Activated CD8-positive, alpha-beta T cell treated with anti-CD3 and anti-CD28 coated beads for 36 hours (primary cell): ENCODE data around the gene TCF7L1. TPM values are rescaled to one million over a fixed set of nuclear protein-coding genes. Genes with fewer than 3 reads are reported as not detected.

Experiments
- ATAC-seq: fragments of 200-7000 bp; cut with Tn5 transposase; one replicate; pipeline ENCODE4 v1.10.0; 2021; ENCODE audit warnings: mild to moderate bottlenecking, moderate library complexity
- CTCF ChIA-PET: fragments of 350-600 bp; sonication (Branson Sonifier 250); formaldehyde crosslinking; loops from one replicate; lab custom pipeline; 2021; ENCODE audit warnings: antibody characterized with exemption; lab: Charles Lee
- POLR2A ChIA-PET: fragments of 350-600 bp; sonication (Branson Sonifier 250); formaldehyde crosslinking; loops from one replicate; lab custom pipeline; 2021; ENCODE audit warnings: antibody characterized with exemption; lab: Charles Lee
- DNase-seq: peaks from one replicate; pipeline ENCODE4 v3.0.0-alpha.2; 2020
- H3K27ac Mint-ChIP-seq: one replicate; pipeline ENCODE4 v1.8.0; 2021; ENCODE audit warnings: mild to moderate bottlenecking, mixed read lengths
- H3K27me3 Mint-ChIP-seq: one replicate; pipeline ENCODE4 v1.8.0; 2021; ENCODE audit warnings: mixed read lengths
- H3K36me3 Mint-ChIP-seq: one replicate; pipeline ENCODE4 v1.8.0; 2021; ENCODE audit warnings: low read depth, mixed read lengths
- H3K4me1 Mint-ChIP-seq: one replicate; pipeline ENCODE4 v1.8.0; 2021; ENCODE audit warnings: low read depth, mixed read lengths
- H3K4me3 Mint-ChIP-seq: one replicate; pipeline ENCODE4 v1.8.0; 2021; ENCODE audit warnings: mild to moderate bottlenecking, moderate library complexity, mixed read lengths
- H3K9me3 Mint-ChIP-seq: one replicate; pipeline ENCODE4 v1.8.0; 2021; ENCODE audit warnings: mixed read lengths
- intact Hi-C: fragments of 100-400 bp; cut with micrococcal nuclease; formaldehyde crosslinking; loops from one replicate; pipeline ENCODE4 v1.10.0; 2022
- total RNA-seq, 2 experiments: library from RNA; stranded (reverse); gene quantifications; one replicate each; pipeline ENCODE4 v1.2.3, GENCODE V29; 2021
- TF ChIP-seq, protein P1 (sequence below): fragments of 200-600 bp; IDR thresholded peaks from one replicate; pipeline ENCODE4 v1.8.0; 2022; ENCODE audit warnings: antibody characterized with exemption, mild to moderate bottlenecking

TCF7L1 gene
- total RNA-seq, 2 experiments from 2014 or later, result not detected

DNA sequence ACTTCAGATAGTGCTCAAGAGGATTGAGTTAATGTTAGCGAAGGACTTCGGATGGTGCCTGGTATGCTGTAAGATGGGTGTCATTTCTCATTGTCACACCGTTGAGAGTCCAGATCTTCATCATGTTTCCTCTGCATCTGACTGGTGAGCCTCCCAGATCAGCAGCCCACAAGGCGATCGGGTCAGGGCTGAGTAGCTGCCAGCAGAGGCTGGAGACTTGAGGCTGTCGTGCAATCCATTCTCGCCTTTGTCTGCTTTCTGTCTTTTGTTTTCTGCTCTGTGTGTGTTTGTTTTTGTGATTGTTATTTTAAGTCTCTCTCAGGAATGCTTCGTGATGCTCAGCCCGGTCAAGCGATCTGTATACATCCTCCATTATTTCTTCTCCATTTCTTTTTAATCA, 98.8 kb downstream of the TCF7L1 start:
- Mint-ChIP-seq H3K4me1 (no peaks in the 10 kb centered on the region), H3K4me3 (no peak overlapping the region), H3K36me3 (no peaks in the 10 kb centered on the region), H3K27ac (no peak overlapping the region), H3K9me3 (no peaks in the 10 kb centered on the region), H3K27me3 (peaks cover 8% of the 10 kb centered on the region)
- CTCF ChIA-PET, result interaction anchor here (1.7 kb wide), 1 partner anchor 14 kb away, joined by 4 read pairs; no protein-coding TSS in a partner anchor
- POLR2A ChIA-PET, result no interaction called here
- DNase-seq, result no peak
- intact Hi-C loops, result no loop called here
- TF ChIP-seq, protein P1, sequence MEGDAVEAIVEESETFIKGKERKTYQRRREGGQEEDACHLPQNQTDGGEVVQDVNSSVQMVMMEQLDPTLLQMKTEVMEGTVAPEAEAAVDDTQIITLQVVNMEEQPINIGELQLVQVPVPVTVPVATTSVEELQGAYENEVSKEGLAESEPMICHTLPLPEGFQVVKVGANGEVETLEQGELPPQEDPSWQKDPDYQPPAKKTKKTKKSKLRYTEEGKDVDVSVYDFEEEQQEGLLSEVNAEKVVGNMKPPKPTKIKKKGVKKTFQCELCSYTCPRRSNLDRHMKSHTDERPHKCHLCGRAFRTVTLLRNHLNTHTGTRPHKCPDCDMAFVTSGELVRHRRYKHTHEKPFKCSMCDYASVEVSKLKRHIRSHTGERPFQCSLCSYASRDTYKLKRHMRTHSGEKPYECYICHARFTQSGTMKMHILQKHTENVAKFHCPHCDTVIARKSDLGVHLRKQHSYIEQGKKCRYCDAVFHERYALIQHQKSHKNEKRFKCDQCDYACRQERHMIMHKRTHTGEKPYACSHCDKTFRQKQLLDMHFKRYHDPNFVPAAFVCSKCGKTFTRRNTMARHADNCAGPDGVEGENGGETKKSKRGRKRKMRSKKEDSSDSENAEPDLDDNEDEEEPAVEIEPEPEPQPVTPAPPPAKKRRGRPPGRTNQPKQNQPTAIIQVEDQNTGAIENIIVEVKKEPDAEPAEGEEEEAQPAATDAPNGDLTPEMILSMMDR, result no peak
- ATAC-seq, result no peak

DNA sequence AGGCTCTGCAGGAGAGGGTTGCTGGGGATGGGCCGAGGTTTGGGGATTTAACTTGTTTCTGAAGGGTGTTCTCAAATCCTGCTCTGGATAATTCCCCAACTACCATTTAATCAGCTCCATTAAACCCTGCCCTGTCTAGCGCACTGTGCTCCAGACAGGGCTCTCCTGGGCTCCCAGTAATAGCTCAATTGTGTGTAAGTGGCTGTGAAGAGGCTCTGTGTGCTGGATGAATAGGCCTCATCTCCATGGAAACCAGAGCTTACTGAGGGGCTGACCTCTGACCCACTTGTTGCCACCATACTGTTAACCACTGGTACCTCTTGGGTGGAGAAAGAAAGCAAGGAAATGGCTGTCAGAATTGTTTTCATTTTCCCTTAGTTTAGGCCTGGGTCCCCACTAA, 101.7 kb downstream of the TCF7L1 start:
- H3K9me3 Mint-ChIP-seq, result no peaks in the 10 kb centered on the region
- DNase-seq, result no peak
- intact Hi-C loops, result no loop called here
- ChIA-PET CTCF (interaction anchor here (0.5 kb wide), 1 partner anchor 104 kb away, joined by 3 read pairs; no protein-coding TSS in a partner anchor), POLR2A (no interaction called here)
- no peak overlapping the region for H3K4me3 Mint-ChIP-seq
- H3K36me3 Mint-ChIP-seq, result no peaks in the 10 kb centered on the region
- TF ChIP-seq, protein P1, result no peak
- H3K4me1 Mint-ChIP-seq, result no peaks in the 10 kb centered on the region
- no peak for ATAC-seq
- no peak overlapping the region for H3K27ac Mint-ChIP-seq
- peaks cover 16% of the 10 kb centered on the region for H3K27me3 Mint-ChIP-seq

DNA sequence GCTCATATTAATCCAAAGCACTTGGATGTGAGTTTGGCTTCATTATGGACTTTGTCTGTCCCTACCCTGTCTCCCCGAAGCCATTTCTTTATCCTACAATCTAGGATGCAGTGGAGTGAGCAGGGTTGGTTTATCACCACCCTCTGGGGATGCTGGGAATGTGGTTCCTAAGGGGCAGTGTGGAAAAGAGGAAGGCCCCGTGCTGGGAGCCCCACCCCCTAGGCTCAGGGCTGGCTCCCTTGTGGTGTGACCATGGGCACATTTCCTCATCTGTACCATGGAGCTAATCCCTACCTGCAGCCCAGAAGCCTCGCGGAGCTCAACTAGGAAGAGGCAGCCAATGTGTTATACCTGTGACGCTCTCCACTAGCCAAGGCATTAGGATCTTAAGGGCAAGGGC, 102.1 kb downstream of the TCF7L1 start:
- POLR2A ChIA-PET, result no interaction called here
- Mint-ChIP-seq H3K4me1 (no peaks in the 10 kb centered on the region), H3K36me3 (no peaks in the 10 kb centered on the region), H3K9me3 (no peaks in the 10 kb centered on the region), H3K4me3 (no peak overlapping the region), H3K27me3 (peaks cover 16% of the 10 kb centered on the region), H3K27ac (no peak overlapping the region)
- DNase-seq (no peak), ATAC-seq (no peak)
- TF ChIP-seq, protein P1, result no peak
- CTCF ChIA-PET, result no interaction called here
- intact Hi-C loops, result no loop called here

DNA sequence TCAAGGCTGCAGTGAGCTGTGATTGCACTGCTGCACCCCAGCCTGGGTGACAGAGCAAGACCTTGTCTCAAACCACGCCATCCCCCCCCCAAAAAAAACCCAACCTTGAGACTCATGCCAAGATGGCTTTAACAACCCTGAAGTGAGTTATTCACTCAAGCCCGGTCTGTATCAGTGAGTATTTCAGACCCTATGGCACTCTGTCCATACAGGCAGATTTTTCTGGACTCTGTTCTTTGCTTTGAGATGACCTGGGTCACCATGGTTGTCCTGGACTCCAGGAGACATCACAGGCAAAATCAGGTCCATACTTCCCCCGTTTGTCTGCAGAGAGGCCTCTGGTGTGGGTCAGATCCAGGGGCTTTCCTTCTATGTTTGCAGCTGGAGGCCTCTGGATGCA, 102.9 kb downstream of the TCF7L1 start:
- no peak for ATAC-seq
- H3K9me3 Mint-ChIP-seq, result no peaks in the 10 kb centered on the region
- intact Hi-C loops, result no loop called here
- POLR2A ChIA-PET, result no interaction called here
- TF ChIP-seq, protein P1, result no peak
- H3K27me3 Mint-ChIP-seq, result peaks cover 16% of the 10 kb centered on the region
- DNase-seq, result no peak
- no peak overlapping the region for H3K4me3 Mint-ChIP-seq
- H3K4me1 Mint-ChIP-seq, result no peaks in the 10 kb centered on the region
- CTCF ChIA-PET, result interaction anchor here (0.7 kb wide), 1 partner anchor 43 kb away, joined by 3 read pairs; no protein-coding TSS in a partner anchor
- no peaks in the 10 kb centered on the region for H3K36me3 Mint-ChIP-seq
- H3K27ac Mint-ChIP-seq, result no peak overlapping the region

DNA sequence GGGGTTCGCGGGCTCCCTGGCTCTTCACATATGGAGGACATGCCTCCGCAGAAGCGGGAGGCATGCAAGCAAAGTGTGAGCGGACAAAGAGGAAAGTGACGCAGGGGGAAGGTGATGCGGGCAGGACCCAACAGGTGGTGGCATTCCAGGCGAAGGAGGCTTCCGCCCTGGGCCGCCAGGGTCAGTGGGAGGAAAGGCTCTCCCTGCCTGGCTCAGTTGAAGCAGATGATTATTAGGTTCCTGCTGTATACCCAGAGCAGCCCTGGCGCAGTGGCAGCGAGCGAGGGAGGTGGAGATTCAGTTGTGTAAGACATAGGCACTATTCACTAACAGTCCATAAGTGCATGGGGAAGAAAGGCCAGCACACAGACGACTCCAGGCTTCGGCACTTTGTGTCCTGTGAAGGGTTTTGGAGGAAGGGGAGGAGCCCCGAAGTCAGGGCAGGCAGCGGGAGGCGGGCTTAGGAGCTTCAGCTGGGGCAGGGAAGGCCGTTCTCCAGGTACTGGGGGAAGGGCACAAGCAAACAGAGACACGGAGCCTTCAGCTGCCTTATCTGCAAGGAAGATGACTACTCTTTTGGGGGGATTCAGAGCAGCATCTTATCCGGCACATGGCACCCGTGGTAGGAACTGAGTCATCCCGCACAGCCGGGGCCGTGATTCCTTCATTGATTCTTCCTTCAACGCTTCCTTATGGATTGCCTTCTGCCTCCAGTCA, 104.8 kb downstream of the TCF7L1 start:
- ATAC-seq (no peak), DNase-seq (no peak)
- intact Hi-C loops, result no loop called here
- H3K27ac Mint-ChIP-seq, result no peak overlapping the region
- H3K9me3 Mint-ChIP-seq, result no peaks in the 10 kb centered on the region
- no peak overlapping the region for H3K4me3 Mint-ChIP-seq
- no peaks in the 10 kb centered on the region for H3K4me1 Mint-ChIP-seq
- H3K36me3 Mint-ChIP-seq, result no peaks in the 10 kb centered on the region
- ChIA-PET POLR2A (no interaction called here), CTCF (no interaction called here)
- H3K27me3 Mint-ChIP-seq, result peaks cover 12% of the 10 kb centered on the region
- TF ChIP-seq, protein P1, result no peak
